Adrenal gland (tissue), 5 donors: Measurements from ENCODE around the gene HELZ2.

ENCODE experiments used
- CTCF ChIP-seq, 6 experiments: fragments of 450-650 bp in 4 of 6; fragments of 200-600 bp in 2 of 6; sonication (generic) in 1 of 6; IDR thresholded peaks; 1 replicate in 5 of 6; 2 replicates in 1 of 6; pipeline versions ENCODE4 v1.5.1 to v1.8.0; 2016 to 2021; ENCODE audit warnings: antibody characterized with exemption in 6 of 6, mild to moderate bottlenecking in 2 of 6, moderate library complexity in 1 of 6
- POLR2A ChIP-seq, 2 donors: fragments of 450-650 bp; IDR thresholded peaks; one replicate each; pipeline ENCODE4 v1.6.1; 2017; ENCODE audit warnings: antibody characterized with exemption in 2 of 2, mild to moderate bottlenecking in 2 of 2, moderate library complexity in 1 of 2
- donor health status: DM: no; HTN: no; CAD: no.

- TF ChIP-seq CTCF (IDR thresholded peaks at IDR 0.05) (no peak), POLR2A (IDR thresholded peaks at IDR 0.05) (no peak)
Measured at GRCh38 chr20:63573647-63574131, 350 bp downstream of the HELZ2 start.
